Adrenal gland (tissue), 5 donors: ENCODE results near the gene RAB3B.

ENCODE experiments used
- CTCF ChIP-seq, 6 experiments: fragments of 450-650 bp in 4 of 6; fragments of 200-600 bp in 2 of 6; sonication (generic) in 1 of 6; IDR thresholded peaks; 1 replicate in 5 of 6; 2 replicates in 1 of 6; pipeline versions ENCODE4 v1.5.1 to v1.8.0; 2016 to 2021; ENCODE audit warnings: antibody characterized with exemption in 6 of 6, mild to moderate bottlenecking in 2 of 6, moderate library complexity in 1 of 6
- POLR2A ChIP-seq, 2 donors: fragments of 450-650 bp; IDR thresholded peaks; one replicate each; pipeline ENCODE4 v1.6.1; 2017; ENCODE audit warnings: antibody characterized with exemption in 2 of 2, mild to moderate bottlenecking in 2 of 2, moderate library complexity in 1 of 2
- donor health status: DM: no; HTN: no; CAD: no.

- TF ChIP-seq CTCF (IDR thresholded peaks at IDR 0.05): no peak
- no peak for TF ChIP-seq POLR2A (IDR thresholded peaks at IDR 0.05)
Measured at GRCh38 chr1:51956528-51957509, 33.7 kb downstream of the RAB3B start.
